ENCODE measurements around the gene TPSD1.

TPSD1 gene

GRCh38 chr16:1299012-1299867 is 43.4 kb downstream of the TPSD1 start:
- DNase-seq (ENCODE audit: low spot score): peak; percentile 70

- DNase-seq (ENCODE audit: low spot score): no peak
Observed at GRCh38 chr16:1299868-1300203, 44.0 kb downstream of the TPSD1 start.

DNA sequence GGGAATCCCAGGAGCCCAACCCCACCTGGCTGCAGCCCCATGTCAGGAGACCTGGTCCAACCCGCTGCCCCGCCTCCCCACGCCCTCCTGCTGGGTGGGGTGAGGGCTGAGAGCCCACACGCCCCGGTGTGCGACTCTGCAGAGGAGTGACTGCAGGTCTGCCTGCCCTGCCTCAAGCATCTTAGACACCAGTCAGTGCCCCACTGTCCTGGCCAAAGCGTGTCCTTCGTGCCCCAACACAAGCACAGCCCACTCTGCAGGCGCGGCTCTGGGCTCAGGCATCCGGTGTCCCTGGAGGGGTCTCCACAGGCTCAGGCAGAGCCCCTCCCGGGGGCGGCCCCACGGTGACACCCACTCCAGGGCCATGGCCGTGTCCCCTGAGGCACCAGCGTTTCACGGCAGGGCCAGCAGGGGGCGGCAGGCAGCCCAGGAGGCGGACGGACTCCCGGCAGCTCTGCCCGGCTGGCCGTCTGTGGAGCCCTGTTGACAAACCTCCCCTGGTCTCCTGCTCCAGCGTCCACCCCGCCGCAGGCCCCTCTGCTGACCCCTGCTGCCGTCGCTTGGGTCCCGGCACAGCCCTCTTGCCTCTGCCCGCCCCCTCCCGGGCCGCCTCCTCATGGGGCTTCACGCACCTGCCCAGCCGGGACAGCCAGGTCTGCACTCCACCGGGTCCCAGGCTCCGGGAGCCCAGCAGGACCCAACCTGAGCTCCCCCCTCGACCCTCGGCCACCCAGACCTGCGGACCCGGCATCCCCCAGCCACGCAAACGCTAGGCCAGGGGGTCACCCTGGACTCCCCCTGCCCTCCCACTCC is 45.0 kb downstream of the TPSD1 start:
- no peak for DNase-seq (ENCODE audit: low spot score)

- no peak for DNase-seq (ENCODE audit: low spot score)
Observed at GRCh38 chr16:1301562-1301961, 45.7 kb downstream of the TPSD1 start.

- DNase-seq (ENCODE audit: low spot score): no peak
Observed at GRCh38 chr16:1305823-1306222, 50.0 kb downstream of the TPSD1 start.

GRCh38 chr16:1306334-1306733 is 50.5 kb downstream of the TPSD1 start:
- no peak for DNase-seq (ENCODE audit: low spot score)

DNA sequence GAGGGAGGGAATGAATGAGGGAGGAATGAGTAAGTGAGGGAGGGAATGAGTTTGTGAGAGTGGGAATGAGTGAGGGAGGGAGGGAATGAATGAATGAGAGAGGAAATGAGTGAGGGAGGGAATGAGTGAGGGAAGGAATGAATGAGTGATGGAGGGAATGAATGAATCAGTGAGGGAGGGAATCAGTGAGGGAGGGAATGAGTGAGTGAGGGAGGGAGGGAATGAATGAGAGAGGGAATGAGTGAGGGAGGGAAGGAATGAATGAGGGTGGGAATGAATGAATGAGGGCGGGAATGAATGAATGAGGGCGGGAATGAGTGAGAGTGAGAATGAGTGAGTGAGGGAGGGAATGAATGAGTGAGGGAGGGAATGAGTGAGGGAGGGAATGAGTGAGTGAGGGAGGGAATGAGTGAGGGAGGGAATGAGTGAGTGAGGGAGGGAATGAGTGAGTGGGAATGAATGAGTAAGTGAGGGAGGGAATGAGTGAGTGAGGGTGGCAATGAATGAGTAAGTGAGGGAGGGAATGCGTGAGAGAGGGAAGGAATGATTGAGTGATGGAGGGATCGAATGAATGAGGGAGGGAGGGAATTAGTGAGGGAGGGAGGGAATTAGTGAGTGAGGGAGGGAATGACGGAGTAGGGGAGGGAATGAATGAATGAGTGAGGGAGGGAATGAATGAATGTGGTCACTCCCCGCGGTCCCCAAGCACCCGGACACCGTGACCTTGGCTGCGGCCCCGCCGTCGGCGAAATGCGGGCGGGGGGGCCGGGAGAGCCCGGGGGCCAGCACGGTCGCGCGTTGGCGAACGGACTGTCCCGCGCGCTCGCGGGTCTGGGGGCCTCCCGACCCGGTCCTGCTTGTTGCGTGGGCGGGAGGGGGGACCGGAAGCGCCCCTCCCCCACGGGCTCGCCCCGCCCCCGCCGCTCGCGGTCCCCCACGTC is 52.4 kb downstream of the TPSD1 start:
- peak; percentile 79 for DNase-seq (ENCODE audit: low spot score)
